Stomach (tissue), 4 donors: ENCODE measurements around the gene ASTN2.

ENCODE experiments used
- CTCF ChIP-seq, 7 experiments: fragments of 450-650 bp in 4 of 7; fragments of 200-600 bp in 3 of 7; sonication (generic) in 3 of 7; IDR thresholded peaks; one replicate each; pipeline ENCODE4 v1.5.1; 2016 to 2019; ENCODE audit warnings: antibody characterized with exemption in 7 of 7, control low read depth in 2 of 7, mild to moderate bottlenecking in 1 of 7
- EP300 ChIP-seq: sonication (generic); formaldehyde crosslinking; IDR thresholded peaks from one replicate; pipeline ENCODE4 v1.6.1; 2017; ENCODE audit warnings: antibody characterized with exemption

GRCh38 chr9:116448431-116448830, 966.4 kb downstream of the ASTN2 start:
- TF ChIP-seq EP300 (no peak), CTCF (IDR thresholded peaks at IDR 0.05) (no peak)
